HEK293 (cell line): ENCODE data around the gene MBP.

Experiments
- CTCF ChIA-PET: fragments of 350-600 bp; formaldehyde crosslinking; extraction: SDS; loops from one replicate; lab custom pipeline; 2021; ENCODE audit warnings: antibody characterized with exemption; lab: Yijun Ruan, JAX
- POLR2A ChIA-PET: fragments of 300-600 bp; formaldehyde crosslinking; extraction: SDS; loops from one replicate; lab custom pipeline; 2020; ENCODE audit warnings: antibody characterized with exemption, inconsistent platforms; lab: Yijun Ruan, JAX
- H3K27ac ChIP-seq: fragments of 200-500 bp; sonication (Bioruptor generic); 2 replicates; pipeline ENCODE4 v1.5.1; 2014; ENCODE audit warnings: low read depth, low read length, control low read depth, inconsistent platforms; ENCODE audit errors: extremely low read depth
- H3K36me3 ChIP-seq, 2 experiments: fragments of 200-500 bp in 1 of 2; sonication (Bioruptor generic) in 1 of 2; 1 replicate in 1 of 2; 2 replicates in 1 of 2; pipeline ENCODE4 v1.5.1; 2014 to 2017; ENCODE audit warnings: inconsistent platforms in 2 of 2, low read length in 2 of 2; ENCODE audit not compliant: control insufficient read depth in 2 of 2, insufficient read depth in 1 of 2
- H3K4me1 ChIP-seq: fragments of 200-500 bp; sonication (Bioruptor generic); 2 replicates; pipeline ENCODE4 v1.5.1; 2014; ENCODE audit warnings: mild to moderate bottlenecking, low read length, inconsistent platforms; ENCODE audit not compliant: control insufficient read depth, insufficient read depth
- H3K4me3 ChIP-seq: 2 replicates; pipeline ENCODE4 v1.5.1; 2011; ENCODE audit warnings: low read depth, mild to moderate bottlenecking, control low read depth, low read length, moderate library complexity
- H3K9me3 ChIP-seq: fragments of 200-500 bp; sonication (Bioruptor generic); 2 replicates; pipeline ENCODE4 v1.5.1; 2014; ENCODE audit warnings: low read depth, low read length, inconsistent platforms; ENCODE audit not compliant: control insufficient read depth, insufficient read depth
- BCL11B ChIP-seq: fragments of 450-650 bp; formaldehyde crosslinking; IDR thresholded peaks from 2 replicates; pipeline ENCODE4 v1.5.1; 2016; ENCODE audit warnings: low read depth, missing biosample characterization, missing genetic modification characterization
- HOXA7 ChIP-seq: sonication (generic); formaldehyde crosslinking; IDR thresholded peaks from 2 replicates; pipeline ENCODE4 v1.8.1; 2022; ENCODE audit warnings: missing genetic modification reagents, borderline replicate concordance
- KLF10 ChIP-seq: fragments of 450-650 bp; IDR thresholded peaks from 2 replicates; pipeline ENCODE4 v1.5.1; 2018; ENCODE audit warnings: missing biosample characterization, mild to moderate bottlenecking, missing genetic modification characterization
- KLF9 ChIP-seq: fragments of 450-650 bp; formaldehyde crosslinking; IDR thresholded peaks from 2 replicates; pipeline ENCODE4 v1.5.1; 2016; ENCODE audit warnings: missing biosample characterization, missing genetic modification characterization, low read depth
- ZNF114 ChIP-seq: fragments of 450-650 bp; formaldehyde crosslinking; IDR thresholded peaks from 2 replicates; pipeline ENCODE4 v1.5.0; 2017; ENCODE audit warnings: missing biosample characterization, missing genetic modification characterization
- ZNF155 ChIP-seq: fragments of 450-650 bp; formaldehyde crosslinking; IDR thresholded peaks from 2 replicates; pipeline ENCODE4 v1.5.1; 2016; ENCODE audit warnings: missing biosample characterization, missing genetic modification characterization
- ZNF174 ChIP-seq: fragments of 450-650 bp; formaldehyde crosslinking; IDR thresholded peaks from 2 replicates; pipeline ENCODE4 v1.5.0; 2017; ENCODE audit warnings: missing biosample characterization, mild to moderate bottlenecking, missing genetic modification characterization
- ZNF223 ChIP-seq: fragments of 450-650 bp; formaldehyde crosslinking; IDR thresholded peaks from 2 replicates; pipeline ENCODE4 v1.5.1; 2016; ENCODE audit warnings: missing biosample characterization, missing genetic modification characterization
- ZNF426 ChIP-seq: fragments of 450-650 bp; formaldehyde crosslinking; IDR thresholded peaks from 2 replicates; pipeline ENCODE4 v1.5.1; 2017; ENCODE audit warnings: missing biosample characterization, missing genetic modification characterization, mild to moderate bottlenecking, inconsistent platforms, moderate library complexity
- ZNF561 ChIP-seq: fragments of 450-650 bp; IDR thresholded peaks from 2 replicates; pipeline ENCODE4 v1.5.1; 2018; ENCODE audit warnings: missing biosample characterization, missing genetic modification characterization, borderline replicate concordance
- ZNF629 ChIP-seq: fragments of 450-650 bp; formaldehyde crosslinking; IDR thresholded peaks from 2 replicates; pipeline ENCODE4 v1.5.1; 2017; ENCODE audit warnings: missing biosample characterization, missing genetic modification characterization
- ZNF670 ChIP-seq: fragments of 450-650 bp; formaldehyde crosslinking; IDR thresholded peaks from 2 replicates; pipeline ENCODE4 v1.5.1; 2016; ENCODE audit warnings: missing biosample characterization, missing genetic modification characterization, low read depth
- ZNF701 ChIP-seq: fragments of 450-650 bp; formaldehyde crosslinking; IDR thresholded peaks from 2 replicates; pipeline ENCODE4 v1.5.1; 2016; ENCODE audit warnings: missing biosample characterization, missing genetic modification characterization
- ZNF76 ChIP-seq: fragments of 450-650 bp; formaldehyde crosslinking; IDR thresholded peaks from 2 replicates; pipeline ENCODE4; 2016; ENCODE audit warnings: low read depth, missing biosample characterization, missing genetic modification characterization, borderline replicate concordance
- TF ChIP-seq, protein P1 (sequence below): fragments of 450-650 bp; formaldehyde crosslinking; IDR thresholded peaks from 2 replicates; pipeline ENCODE4 v1.5.1; 2016; ENCODE audit warnings: missing biosample characterization, missing genetic modification characterization, low read depth
- TF ChIP-seq, protein P2 (sequence below): fragments of 450-650 bp; formaldehyde crosslinking; IDR thresholded peaks from 2 replicates; pipeline ENCODE4 v1.5.1; 2016; ENCODE audit warnings: missing biosample characterization, missing genetic modification characterization
- TF ChIP-seq, protein P3 (sequence below): fragments of 450-650 bp; IDR thresholded peaks from 2 replicates; pipeline ENCODE4 v1.5.1; 2018; ENCODE audit warnings: missing biosample characterization, missing genetic modification characterization
- TF ChIP-seq, protein P4 (sequence below): fragments of 450-650 bp; formaldehyde crosslinking; IDR thresholded peaks from 2 replicates; pipeline ENCODE4 v1.5.1; 2017; ENCODE audit warnings: missing biosample characterization, missing genetic modification characterization

MBP gene

GRCh38 chr18:77071711-77072292 is 60.8 kb downstream of the MBP start:
- Histone ChIP-seq H3K4me1 (no peaks in the 10 kb centered on the region), H3K4me3 (no peak overlapping the region), H3K36me3 (no peaks in the 10 kb centered on the region), H3K9me3 (no peaks in the 10 kb centered on the region), H3K27ac (no peak overlapping the region)
- POLR2A ChIA-PET, result no interaction called here
- TF ChIP-seq, protein P1, sequence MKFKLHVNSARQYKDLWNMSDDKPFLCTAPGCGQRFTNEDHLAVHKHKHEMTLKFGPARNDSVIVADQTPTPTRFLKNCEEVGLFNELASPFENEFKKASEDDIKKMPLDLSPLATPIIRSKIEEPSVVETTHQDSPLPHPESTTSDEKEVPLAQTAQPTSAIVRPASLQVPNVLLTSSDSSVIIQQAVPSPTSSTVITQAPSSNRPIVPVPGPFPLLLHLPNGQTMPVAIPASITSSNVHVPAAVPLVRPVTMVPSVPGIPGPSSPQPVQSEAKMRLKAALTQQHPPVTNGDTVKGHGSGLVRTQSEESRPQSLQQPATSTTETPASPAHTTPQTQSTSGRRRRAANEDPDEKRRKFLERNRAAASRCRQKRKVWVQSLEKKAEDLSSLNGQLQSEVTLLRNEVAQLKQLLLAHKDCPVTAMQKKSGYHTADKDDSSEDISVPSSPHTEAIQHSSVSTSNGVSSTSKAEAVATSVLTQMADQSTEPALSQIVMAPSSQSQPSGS, result peak; percentile 55; the same call in 1 of the 2 replicates
- peak; percentile 79; the same call in 1 of the 2 replicates for TF ChIP-seq ZNF629
- peak; percentile 51; the same call in 1 of the 2 replicates for TF ChIP-seq KLF10
- TF ChIP-seq ZNF223 (tag by site-specific recombination), result no peak
- TF ChIP-seq, protein P2, sequence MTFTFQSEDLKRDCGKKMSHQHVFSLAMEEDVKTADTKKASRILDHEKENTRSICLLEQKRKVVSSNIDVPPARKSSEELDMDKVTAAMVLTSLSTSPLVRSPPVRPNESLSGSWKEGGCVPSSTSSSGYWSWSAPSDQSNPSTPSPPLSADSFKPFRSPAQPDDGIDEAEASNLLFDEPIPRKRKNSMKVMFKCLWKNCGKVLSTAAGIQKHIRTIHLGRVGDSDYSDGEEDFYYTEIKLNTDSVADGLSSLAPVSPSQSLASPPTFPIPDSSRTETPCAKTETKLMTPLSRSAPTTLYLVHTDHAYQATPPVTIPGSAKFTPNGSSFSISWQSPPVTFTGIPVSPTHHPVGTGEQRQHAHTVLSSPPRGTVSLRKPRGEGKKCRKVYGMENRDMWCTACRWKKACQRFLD, result no peak
- CTCF ChIA-PET, result no interaction called here

DNA sequence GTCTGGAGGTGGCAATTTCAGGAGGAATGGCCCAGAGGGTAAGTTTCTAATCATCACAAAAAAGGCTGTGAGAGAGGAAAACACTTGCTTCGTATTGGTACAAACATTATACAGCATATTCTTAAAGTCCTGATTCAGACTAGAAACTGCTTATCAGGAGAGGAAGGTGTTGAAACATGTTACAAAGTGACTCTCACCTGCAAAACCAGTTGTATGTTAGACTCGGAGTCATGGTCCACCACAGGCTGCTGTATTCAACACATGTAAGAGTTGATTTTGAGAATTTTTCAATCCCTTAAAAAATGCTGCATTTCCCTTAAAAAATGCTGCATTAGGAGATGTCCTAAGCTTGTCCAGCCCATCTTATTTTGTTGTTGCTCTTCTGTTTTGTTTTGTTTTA is 61.5 kb downstream of the MBP start:
- Histone ChIP-seq H3K4me1 (no peaks in the 10 kb centered on the region), H3K9me3 (no peaks in the 10 kb centered on the region), H3K36me3 (no peaks in the 10 kb centered on the region), H3K27ac (no peak overlapping the region), H3K4me3 (no peak overlapping the region)
- TF ChIP-seq ZNF426 (no peak), BCL11B (tag by site-specific recombination) (no peak), ZNF561 (tag by site-specific recombination) (no peak), ZNF701 (tag by site-specific recombination) (no peak), ZNF174 (tag by site-specific recombination) (no peak), ZNF76 (tag by site-specific recombination) (no peak), ZNF155 (tag by site-specific recombination) (no peak), ZNF114 (tag by site-specific recombination) (no peak), HOXA7 (CRISPR knock-in tag) (no peak), ZNF670 (tag by site-specific recombination) (no peak), KLF9 (tag by site-specific recombination) (no peak)
- TF ChIP-seq, protein P3, sequence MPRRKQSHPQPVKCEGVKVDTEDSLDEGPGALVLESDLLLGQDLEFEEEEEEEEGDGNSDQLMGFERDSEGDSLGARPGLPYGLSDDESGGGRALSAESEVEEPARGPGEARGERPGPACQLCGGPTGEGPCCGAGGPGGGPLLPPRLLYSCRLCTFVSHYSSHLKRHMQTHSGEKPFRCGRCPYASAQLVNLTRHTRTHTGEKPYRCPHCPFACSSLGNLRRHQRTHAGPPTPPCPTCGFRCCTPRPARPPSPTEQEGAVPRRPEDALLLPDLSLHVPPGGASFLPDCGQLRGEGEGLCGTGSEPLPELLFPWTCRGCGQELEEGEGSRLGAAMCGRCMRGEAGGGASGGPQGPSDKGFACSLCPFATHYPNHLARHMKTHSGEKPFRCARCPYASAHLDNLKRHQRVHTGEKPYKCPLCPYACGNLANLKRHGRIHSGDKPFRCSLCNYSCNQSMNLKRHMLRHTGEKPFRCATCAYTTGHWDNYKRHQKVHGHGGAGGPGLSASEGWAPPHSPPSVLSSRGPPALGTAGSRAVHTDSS (tag by site-specific recombination), result no peak
- TF ChIP-seq, protein P4, sequence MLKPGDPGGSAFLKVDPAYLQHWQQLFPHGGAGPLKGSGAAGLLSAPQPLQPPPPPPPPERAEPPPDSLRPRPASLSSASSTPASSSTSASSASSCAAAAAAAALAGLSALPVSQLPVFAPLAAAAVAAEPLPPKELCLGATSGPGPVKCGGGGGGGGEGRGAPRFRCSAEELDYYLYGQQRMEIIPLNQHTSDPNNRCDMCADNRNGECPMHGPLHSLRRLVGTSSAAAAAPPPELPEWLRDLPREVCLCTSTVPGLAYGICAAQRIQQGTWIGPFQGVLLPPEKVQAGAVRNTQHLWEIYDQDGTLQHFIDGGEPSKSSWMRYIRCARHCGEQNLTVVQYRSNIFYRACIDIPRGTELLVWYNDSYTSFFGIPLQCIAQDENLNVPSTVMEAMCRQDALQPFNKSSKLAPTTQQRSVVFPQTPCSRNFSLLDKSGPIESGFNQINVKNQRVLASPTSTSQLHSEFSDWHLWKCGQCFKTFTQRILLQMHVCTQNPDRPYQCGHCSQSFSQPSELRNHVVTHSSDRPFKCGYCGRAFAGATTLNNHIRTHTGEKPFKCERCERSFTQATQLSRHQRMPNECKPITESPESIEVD, result no peak
- ChIA-PET POLR2A (no interaction called here), CTCF (interaction anchor here (0.6 to 0.7 kb wide), 2 partner anchors 62 to 602 kb away, joined by 3 to 4 read pairs; no protein-coding TSS in a partner anchor)
